Liver (tissue), 9 donors: Measurements from ENCODE around the gene HECTD1. TPM values are rescaled to one million over a fixed set of nuclear protein-coding genes. Genes with fewer than 3 reads are reported as not detected.

Experiments
- DNase-seq: peaks from one replicate; pipeline ENCODE4 v3.0.0-alpha.2; 2017; ENCODE audit warnings: low spot score
- H3K27ac ChIP-seq, 2 donors: one replicate each; pipeline ENCODE4 v1.7.0; 2013; ENCODE audit warnings: inconsistent platforms in 2 of 2, low read length in 2 of 2, control low read depth in 1 of 2, low read depth in 1 of 2, mild to moderate bottlenecking in 1 of 2
- H3K27me3 ChIP-seq, 4 donors: one replicate each; pipeline versions ENCODE4 v1.6.1 to v1.7.0; 2013; ENCODE audit warnings: low read length in 3 of 4, inconsistent platforms in 1 of 4, mild to moderate bottlenecking in 1 of 4, moderate library complexity in 1 of 4; ENCODE audit not compliant: control insufficient read depth in 4 of 4, insufficient read depth in 4 of 4
- H3K36me3 ChIP-seq, 4 donors: one replicate each; pipeline versions ENCODE4 v1.6.1 to v1.7.0; 2013; ENCODE audit warnings: low read length in 3 of 4, mild to moderate bottlenecking in 3 of 4, low read depth in 1 of 4, moderate library complexity in 1 of 4; ENCODE audit not compliant: control insufficient read depth in 4 of 4, insufficient read depth in 3 of 4
- H3K4me1 ChIP-seq, 4 donors: one replicate each; pipeline versions ENCODE4 v1.6.1 to v1.7.0; 2013; ENCODE audit warnings: low read length in 3 of 4, mild to moderate bottlenecking in 3 of 4, moderate library complexity in 1 of 4; ENCODE audit not compliant: control insufficient read depth in 4 of 4, insufficient read depth in 4 of 4
- H3K4me3 ChIP-seq, 3 donors: one replicate each; pipeline versions ENCODE4 v1.6.1 to v1.7.0; 2013; ENCODE audit warnings: low read length in 3 of 3, control low read depth in 1 of 3, low read depth in 1 of 3, mild to moderate bottlenecking in 1 of 3
- H3K9ac ChIP-seq, 2 donors: one replicate each; pipeline ENCODE4 v1.7.0; 2013; ENCODE audit warnings: low read length in 2 of 2, mild to moderate bottlenecking in 2 of 2, moderate library complexity in 2 of 2, control low read depth in 1 of 2, low read depth in 1 of 2
- H3K9me3 ChIP-seq, 4 donors: one replicate each; pipeline versions ENCODE4 v1.6.1 to v1.7.0; 2013; ENCODE audit warnings: low read length in 3 of 4; ENCODE audit not compliant: control insufficient read depth in 4 of 4
- CTCF ChIP-seq: fragments of 150-350 bp; IDR thresholded peaks from 2 replicates; pipeline ENCODE4 v1.5.1; 2017; ENCODE audit warnings: improper control_type of control experiment, low read depth, low read length; ENCODE audit not compliant: missing input control
- EGR1 ChIP-seq, 2 donors: IDR thresholded peaks; 2 replicates each; pipeline ENCODE4 v1.6.1; 2016 to 2018; ENCODE audit warnings: antibody characterized with exemption in 2 of 2, low read depth in 2 of 2
- FOXA1 ChIP-seq: IDR thresholded peaks from 2 replicates; pipeline ENCODE4 v1.6.1; 2016; ENCODE audit warnings: antibody characterized with exemption
- FOXA2 ChIP-seq: IDR thresholded peaks from 2 replicates; pipeline ENCODE4 v1.6.1; 2016; ENCODE audit warnings: antibody characterized with exemption
- GABPA ChIP-seq, 2 donors: IDR thresholded peaks in 1 of 2; conservative IDR thresholded peaks in 1 of 2; 2 replicates each; pipeline ENCODE4 v1.6.1; 2016; ENCODE audit warnings: antibody characterized with exemption in 2 of 2, mild to moderate bottlenecking in 1 of 2, moderate library complexity in 1 of 2
- HNF4A ChIP-seq, 2 donors: conservative IDR thresholded peaks; 2 replicates each; pipeline ENCODE4 v1.6.1; 2016; ENCODE audit warnings: antibody characterized with exemption in 2 of 2, mild to moderate bottlenecking in 2 of 2
- HNF4G ChIP-seq: IDR thresholded peaks from 2 replicates; pipeline ENCODE4 v1.6.1; 2016; ENCODE audit warnings: antibody characterized with exemption
- JUND ChIP-seq, 2 donors: IDR thresholded peaks; 2 replicates each; pipeline ENCODE4 v1.6.1; 2016; ENCODE audit warnings: antibody characterized with exemption in 2 of 2
- NR2F2 ChIP-seq: IDR thresholded peaks from 2 replicates; pipeline ENCODE4 v1.6.1; 2016; ENCODE audit warnings: antibody characterized with exemption
- RAD21 ChIP-seq, 2 donors: IDR thresholded peaks; 2 replicates each; pipeline ENCODE4 v1.6.1; 2016; ENCODE audit warnings: antibody characterized with exemption in 2 of 2, mild to moderate bottlenecking in 2 of 2
- RXRA ChIP-seq, 2 donors: IDR thresholded peaks; 2 replicates each; pipeline ENCODE4 v1.6.1; 2017 to 2018; ENCODE audit warnings: antibody characterized with exemption in 2 of 2, mild to moderate bottlenecking in 1 of 2
- SP1 ChIP-seq: IDR thresholded peaks from 2 replicates; pipeline ENCODE4 v1.6.1; 2018; ENCODE audit warnings: antibody characterized with exemption, mild to moderate bottlenecking
- TAF1 ChIP-seq: conservative IDR thresholded peaks from 2 replicates; pipeline ENCODE4 v1.6.1; 2016; ENCODE audit warnings: antibody characterized with exemption, mild to moderate bottlenecking
- YY1 ChIP-seq: IDR thresholded peaks from 2 replicates; pipeline ENCODE4 v1.6.1; 2016; ENCODE audit warnings: antibody characterized with exemption, mild to moderate bottlenecking
- WGBS: extraction: QIAGEN DNeasy Blood & Tissue Kit; methylation state at CpG from one replicate; pipeline ENCODE4 v1.1.7; 2013; 5-methylcytosine and 5-hydroxymethylcytosine counted together
- polyA plus RNA-seq, 2 donors: library from polyadenylated mRNA; stranded (reverse) in 1 of 2; unstranded in 1 of 2; fragments of 200-250 nt in 1 of 2; fragments of >200 nt in 1 of 2; fragmentation: Nextera tagmentation in 1 of 2; extraction: Ambion mirVana in 1 of 2; gene quantifications; one replicate each; pipeline versions ENCODE4 v1.2.1 to v1.2.3, GENCODE V29; 2013 to 2015
- total RNA-seq, 2 donors: library from RNA; depleted of rRNA; stranded (reverse); fragments of >200 nt; gene quantifications; one replicate each; pipeline ENCODE4 v1.2.3, GENCODE V29; 2014
- TF ChIP-seq, protein P1 (sequence below): IDR thresholded peaks from 2 replicates; pipeline ENCODE4 v1.6.1; 2016; ENCODE audit warnings: antibody characterized with exemption
- TF ChIP-seq, protein P2 (sequence below): IDR thresholded peaks from 2 replicates; pipeline ENCODE4 v1.6.1; 2016; ENCODE audit warnings: antibody characterized with exemption, mild to moderate bottlenecking
- TF ChIP-seq, protein P3 (sequence below): IDR thresholded peaks from 2 replicates; pipeline ENCODE4 v1.6.1; 2016; ENCODE audit warnings: antibody characterized with exemption
- donor health status: healthy.
- donor health status: healthy.
- donor health status: healthy.
- donor health status: healthy.
- donor health status: healthy.

The HECTD1 gene
- total and polyA plus RNA-seq, 4 donors: 46.8 to 256 (median 118) TPM

DNA sequence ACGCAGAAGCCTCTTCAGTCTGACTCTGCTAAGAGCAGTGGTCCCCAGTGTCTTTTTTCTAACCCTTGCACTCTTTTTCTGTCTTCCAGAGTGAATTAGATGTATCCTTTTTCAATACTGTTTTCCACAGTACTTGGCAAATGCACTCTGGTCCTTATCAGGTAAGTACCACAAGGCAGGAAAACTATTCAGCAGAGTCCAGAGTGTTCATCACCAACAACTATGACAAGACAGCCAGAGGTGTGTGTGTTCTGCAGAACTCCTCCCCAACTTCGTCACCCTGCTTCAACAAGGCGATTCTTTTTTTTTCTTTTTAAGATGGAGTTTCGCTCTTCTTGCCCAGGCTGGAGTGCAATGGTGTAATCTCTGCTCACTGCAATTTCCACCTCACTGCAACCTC lies 127.1 kb downstream of the HECTD1 start:
- H3K27ac ChIP-seq: no peak overlapping the region
- no peaks in the 10 kb centered on the region for H3K4me1 ChIP-seq
- H3K4me3 ChIP-seq: no peak overlapping the region
- H3K9me3 ChIP-seq: no peaks in the 10 kb centered on the region
- no peak for DNase-seq
- no peak overlapping the region for H3K9ac ChIP-seq
- H3K36me3 ChIP-seq: peaks cover 0 to 3% (median 1%) of the 10 kb centered on the region in 4 donors
- no peaks in the 10 kb centered on the region for H3K27me3 ChIP-seq
- WGBS: 94% methylated on average over 4 of the region's 4 CpGs
- no peak for TF ChIP-seq SP1
- TF ChIP-seq CTCF: no peak
- no peak for TF ChIP-seq HNF4A (conservative IDR thresholded peaks at IDR 0.05)
- no peak for TF ChIP-seq EGR1 (IDR thresholded peaks at IDR 0.05; ENCODE audit: low read depth in 2 of 2)
- no peak for TF ChIP-seq FOXA2
- no peak for TF ChIP-seq RAD21 (IDR thresholded peaks at IDR 0.05)
- TF ChIP-seq, protein P1, sequence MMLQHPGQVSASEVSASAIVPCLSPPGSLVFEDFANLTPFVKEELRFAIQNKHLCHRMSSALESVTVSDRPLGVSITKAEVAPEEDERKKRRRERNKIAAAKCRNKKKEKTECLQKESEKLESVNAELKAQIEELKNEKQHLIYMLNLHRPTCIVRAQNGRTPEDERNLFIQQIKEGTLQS: no peak
- TF ChIP-seq RXRA (IDR thresholded peaks at IDR 0.05): no peak

GRCh38 chr14:31080056-31080455 lies 127.5 kb downstream of the HECTD1 start:
- H3K4me1 ChIP-seq: no peaks in the 10 kb centered on the region
- no peaks in the 10 kb centered on the region for H3K27me3 ChIP-seq
- 75% methylated on average over 3 of the region's 3 CpGs for WGBS
- H3K27ac ChIP-seq: no peak overlapping the region
- no peak overlapping the region for H3K4me3 ChIP-seq
- no peak for TF ChIP-seq YY1
- TF ChIP-seq EGR1 (IDR thresholded peaks at IDR 0.05; ENCODE audit: low read depth in 2 of 2): no peak
- TF ChIP-seq TAF1: no peak
- TF ChIP-seq, protein P2, sequence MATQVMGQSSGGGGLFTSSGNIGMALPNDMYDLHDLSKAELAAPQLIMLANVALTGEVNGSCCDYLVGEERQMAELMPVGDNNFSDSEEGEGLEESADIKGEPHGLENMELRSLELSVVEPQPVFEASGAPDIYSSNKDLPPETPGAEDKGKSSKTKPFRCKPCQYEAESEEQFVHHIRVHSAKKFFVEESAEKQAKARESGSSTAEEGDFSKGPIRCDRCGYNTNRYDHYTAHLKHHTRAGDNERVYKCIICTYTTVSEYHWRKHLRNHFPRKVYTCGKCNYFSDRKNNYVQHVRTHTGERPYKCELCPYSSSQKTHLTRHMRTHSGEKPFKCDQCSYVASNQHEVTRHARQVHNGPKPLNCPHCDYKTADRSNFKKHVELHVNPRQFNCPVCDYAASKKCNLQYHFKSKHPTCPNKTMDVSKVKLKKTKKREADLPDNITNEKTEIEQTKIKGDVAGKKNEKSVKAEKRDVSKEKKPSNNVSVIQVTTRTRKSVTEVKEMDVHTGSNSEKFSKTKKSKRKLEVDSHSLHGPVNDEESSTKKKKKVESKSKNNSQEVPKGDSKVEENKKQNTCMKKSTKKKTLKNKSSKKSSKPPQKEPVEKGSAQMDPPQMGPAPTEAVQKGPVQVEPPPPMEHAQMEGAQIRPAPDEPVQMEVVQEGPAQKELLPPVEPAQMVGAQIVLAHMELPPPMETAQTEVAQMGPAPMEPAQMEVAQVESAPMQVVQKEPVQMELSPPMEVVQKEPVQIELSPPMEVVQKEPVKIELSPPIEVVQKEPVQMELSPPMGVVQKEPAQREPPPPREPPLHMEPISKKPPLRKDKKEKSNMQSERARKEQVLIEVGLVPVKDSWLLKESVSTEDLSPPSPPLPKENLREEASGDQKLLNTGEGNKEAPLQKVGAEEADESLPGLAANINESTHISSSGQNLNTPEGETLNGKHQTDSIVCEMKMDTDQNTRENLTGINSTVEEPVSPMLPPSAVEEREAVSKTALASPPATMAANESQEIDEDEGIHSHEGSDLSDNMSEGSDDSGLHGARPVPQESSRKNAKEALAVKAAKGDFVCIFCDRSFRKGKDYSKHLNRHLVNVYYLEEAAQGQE: no peak
- TF ChIP-seq GABPA (IDR thresholded peaks at IDR 0.05 in 1 of 2, conservative IDR thresholded peaks at IDR 0.05 in 1 of 2): no peak
- TF ChIP-seq RXRA (IDR thresholded peaks at IDR 0.05): no peak
- TF ChIP-seq FOXA1: no peak
- no peak overlapping the region for H3K9ac ChIP-seq
- no peak for DNase-seq
- H3K36me3 ChIP-seq: peaks cover 0 to 3% (median 1%) of the 10 kb centered on the region in 4 donors
- H3K9me3 ChIP-seq: no peaks in the 10 kb centered on the region

GRCh38 chr14:31078766-31079165 lies 128.8 kb downstream of the HECTD1 start:
- peaks cover 0 to 2% (median 1%) of the 10 kb centered on the region in 4 donors for H3K36me3 ChIP-seq
- no peak overlapping the region for H3K27ac ChIP-seq
- 68% methylated on average over 2 of the region's 2 CpGs for WGBS
- H3K4me1 ChIP-seq: no peaks in the 10 kb centered on the region
- DNase-seq: no peak
- H3K27me3 ChIP-seq: no peaks in the 10 kb centered on the region
- no peaks in the 10 kb centered on the region for H3K9me3 ChIP-seq
- no peak overlapping the region for H3K9ac ChIP-seq
- no peak overlapping the region for H3K4me3 ChIP-seq
- TF ChIP-seq GABPA (IDR thresholded peaks at IDR 0.05 in 1 of 2, conservative IDR thresholded peaks at IDR 0.05 in 1 of 2): no peak
- TF ChIP-seq, protein P1: no peak
- TF ChIP-seq RXRA (IDR thresholded peaks at IDR 0.05): no peak
- no peak for TF ChIP-seq EGR1 (IDR thresholded peaks at IDR 0.05; ENCODE audit: low read depth in 2 of 2)
- TF ChIP-seq FOXA1: no peak
- TF ChIP-seq YY1: no peak
- no peak for TF ChIP-seq TAF1
- TF ChIP-seq, protein P3, sequence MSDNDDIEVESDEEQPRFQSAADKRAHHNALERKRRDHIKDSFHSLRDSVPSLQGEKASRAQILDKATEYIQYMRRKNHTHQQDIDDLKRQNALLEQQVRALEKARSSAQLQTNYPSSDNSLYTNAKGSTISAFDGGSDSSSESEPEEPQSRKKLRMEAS: no peak
- no peak for TF ChIP-seq HNF4G
- TF ChIP-seq FOXA2: no peak
- no peak for TF ChIP-seq NR2F2
- TF ChIP-seq, protein P2: no peak
- TF ChIP-seq JUND (IDR thresholded peaks at IDR 0.05): no peak
